HEK293 (cell line): ENCODE results near the gene LYST.

Experiments
- CTCF ChIA-PET: fragments of 350-600 bp; formaldehyde crosslinking; extraction: SDS; loops from one replicate; lab custom pipeline; 2021; ENCODE audit warnings: antibody characterized with exemption; lab: Yijun Ruan, JAX
- POLR2A ChIA-PET: fragments of 300-600 bp; formaldehyde crosslinking; extraction: SDS; loops from one replicate; lab custom pipeline; 2020; ENCODE audit warnings: antibody characterized with exemption, inconsistent platforms; lab: Yijun Ruan, JAX
- H3K27ac ChIP-seq: fragments of 200-500 bp; sonication (Bioruptor generic); 2 replicates; pipeline ENCODE4 v1.5.1; 2014; ENCODE audit warnings: low read depth, low read length, control low read depth, inconsistent platforms; ENCODE audit errors: extremely low read depth
- H3K36me3 ChIP-seq, 2 experiments: fragments of 200-500 bp in 1 of 2; sonication (Bioruptor generic) in 1 of 2; 1 replicate in 1 of 2; 2 replicates in 1 of 2; pipeline ENCODE4 v1.5.1; 2014 to 2017; ENCODE audit warnings: inconsistent platforms in 2 of 2, low read length in 2 of 2; ENCODE audit not compliant: control insufficient read depth in 2 of 2, insufficient read depth in 1 of 2
- H3K4me1 ChIP-seq: fragments of 200-500 bp; sonication (Bioruptor generic); 2 replicates; pipeline ENCODE4 v1.5.1; 2014; ENCODE audit warnings: mild to moderate bottlenecking, low read length, inconsistent platforms; ENCODE audit not compliant: control insufficient read depth, insufficient read depth
- H3K4me3 ChIP-seq: 2 replicates; pipeline ENCODE4 v1.5.1; 2011; ENCODE audit warnings: low read depth, mild to moderate bottlenecking, control low read depth, low read length, moderate library complexity
- H3K9me3 ChIP-seq: fragments of 200-500 bp; sonication (Bioruptor generic); 2 replicates; pipeline ENCODE4 v1.5.1; 2014; ENCODE audit warnings: low read depth, low read length, inconsistent platforms; ENCODE audit not compliant: control insufficient read depth, insufficient read depth
- GLIS1 ChIP-seq: fragments of 450-650 bp; formaldehyde crosslinking; IDR thresholded peaks from 2 replicates; pipeline ENCODE4 v1.5.1; 2016; ENCODE audit warnings: missing biosample characterization, missing genetic modification characterization
- IKZF3 ChIP-seq: fragments of 450-650 bp; IDR thresholded peaks from 2 replicates; pipeline ENCODE4 v1.5.0; 2018; ENCODE audit warnings: missing biosample characterization, mild to moderate bottlenecking, missing genetic modification characterization, moderate library complexity
- PBX3 ChIP-seq: sonication (generic); formaldehyde crosslinking; IDR thresholded peaks from 2 replicates; pipeline ENCODE4 v1.8.1; 2022; ENCODE audit warnings: mild to moderate bottlenecking, moderate library complexity, missing genetic modification reagents
- SP2 ChIP-seq: fragments of 450-650 bp; formaldehyde crosslinking; IDR thresholded peaks from 2 replicates; pipeline ENCODE4 v1.5.1; 2016; ENCODE audit warnings: missing biosample characterization, missing genetic modification characterization
- TCF7L2 ChIP-seq: IDR thresholded peaks from 2 replicates; pipeline ENCODE4 v1.6.1; 2011; ENCODE audit warnings: low read depth, mild to moderate bottlenecking, inconsistent platforms, low read length, moderate library complexity, borderline replicate concordance
- ZBTB10 ChIP-seq: fragments of 450-650 bp; formaldehyde crosslinking; IDR thresholded peaks from 2 replicates; pipeline ENCODE4 v1.5.1; 2016; ENCODE audit warnings: missing biosample characterization, missing genetic modification characterization
- ZBTB21 ChIP-seq: fragments of 450-650 bp; formaldehyde crosslinking; IDR thresholded peaks from 2 replicates; pipeline ENCODE4 v1.5.1; 2017; ENCODE audit warnings: missing biosample characterization, missing genetic modification characterization
- ZEB2 ChIP-seq: fragments of 450-650 bp; formaldehyde crosslinking; IDR thresholded peaks from 2 replicates; pipeline ENCODE4 v1.5.1; 2016; ENCODE audit warnings: missing biosample characterization, missing genetic modification characterization
- ZFP41 ChIP-seq: fragments of 450-650 bp; formaldehyde crosslinking; IDR thresholded peaks from 2 replicates; pipeline ENCODE4 v1.5.1; 2016; ENCODE audit warnings: missing biosample characterization, missing genetic modification characterization, borderline replicate concordance
- ZNF114 ChIP-seq: fragments of 450-650 bp; formaldehyde crosslinking; IDR thresholded peaks from 2 replicates; pipeline ENCODE4 v1.5.0; 2017; ENCODE audit warnings: missing biosample characterization, missing genetic modification characterization
- ZNF121 ChIP-seq: fragments of 450-650 bp; formaldehyde crosslinking; IDR thresholded peaks from 2 replicates; pipeline ENCODE4 v1.5.1; 2016; ENCODE audit warnings: missing biosample characterization, missing genetic modification characterization
- ZNF138 ChIP-seq: fragments of 450-650 bp; formaldehyde crosslinking; IDR thresholded peaks from 2 replicates; pipeline ENCODE4 v1.5.1; 2016; ENCODE audit warnings: missing biosample characterization, missing genetic modification characterization, borderline replicate concordance
- ZNF155 ChIP-seq: fragments of 450-650 bp; formaldehyde crosslinking; IDR thresholded peaks from 2 replicates; pipeline ENCODE4 v1.5.1; 2016; ENCODE audit warnings: missing biosample characterization, missing genetic modification characterization
- ZNF202 ChIP-seq: fragments of 450-650 bp; formaldehyde crosslinking; IDR thresholded peaks from 2 replicates; pipeline ENCODE4 v1.5.1; 2016; ENCODE audit warnings: missing biosample characterization, missing genetic modification characterization, borderline replicate concordance
- ZNF214 ChIP-seq: fragments of 450-650 bp; formaldehyde crosslinking; IDR thresholded peaks from 2 replicates; pipeline ENCODE4 v1.5.1; 2017; ENCODE audit warnings: missing biosample characterization, mild to moderate bottlenecking, missing genetic modification characterization, borderline replicate concordance
- ZNF221 ChIP-seq: fragments of 450-650 bp; formaldehyde crosslinking; IDR thresholded peaks from 2 replicates; pipeline ENCODE4 v1.5.1; 2017; ENCODE audit warnings: missing biosample characterization, missing genetic modification characterization, borderline replicate concordance
- ZNF335 ChIP-seq: fragments of 450-650 bp; formaldehyde crosslinking; conservative IDR thresholded peaks from 2 replicates; pipeline ENCODE4 v1.5.1; 2016; ENCODE audit warnings: missing biosample characterization, missing genetic modification characterization
- ZNF398 ChIP-seq: fragments of 450-650 bp; formaldehyde crosslinking; IDR thresholded peaks from 2 replicates; pipeline ENCODE4 v1.5.1; 2017; ENCODE audit warnings: missing biosample characterization, missing genetic modification characterization
- ZNF426 ChIP-seq: fragments of 450-650 bp; formaldehyde crosslinking; IDR thresholded peaks from 2 replicates; pipeline ENCODE4 v1.5.1; 2017; ENCODE audit warnings: missing biosample characterization, missing genetic modification characterization, mild to moderate bottlenecking, inconsistent platforms, moderate library complexity
- ZNF488 ChIP-seq: fragments of 450-650 bp; formaldehyde crosslinking; IDR thresholded peaks from 2 replicates; pipeline ENCODE4 v1.5.1; 2016; ENCODE audit warnings: missing biosample characterization, missing genetic modification characterization
- ZNF501 ChIP-seq: fragments of 450-650 bp; formaldehyde crosslinking; IDR thresholded peaks from 2 replicates; pipeline ENCODE4 v1.5.1; 2016; ENCODE audit warnings: missing biosample characterization, missing genetic modification characterization
- ZNF677 ChIP-seq: fragments of 450-650 bp; IDR thresholded peaks from 2 replicates; pipeline ENCODE4 v1.5.0; 2018; ENCODE audit warnings: missing biosample characterization, mild to moderate bottlenecking, missing genetic modification characterization, moderate library complexity
- ZNF692 ChIP-seq: fragments of 450-650 bp; formaldehyde crosslinking; IDR thresholded peaks from 2 replicates; pipeline ENCODE4 v1.5.1; 2016; ENCODE audit warnings: missing biosample characterization, missing genetic modification characterization
- ZNF704 ChIP-seq: fragments of 450-650 bp; formaldehyde crosslinking; IDR thresholded peaks from 2 replicates; pipeline ENCODE4 v1.5.1; 2016; ENCODE audit warnings: missing biosample characterization, missing genetic modification characterization
- ZNF777 ChIP-seq: fragments of 450-650 bp; formaldehyde crosslinking; IDR thresholded peaks from 2 replicates; pipeline ENCODE4 v1.5.1; 2017; ENCODE audit warnings: missing biosample characterization, missing genetic modification characterization, borderline replicate concordance
- ZSCAN5A ChIP-seq: fragments of 450-650 bp; formaldehyde crosslinking; IDR thresholded peaks from 2 replicates; pipeline ENCODE4 v1.5.1; 2016; ENCODE audit warnings: missing biosample characterization, missing genetic modification characterization

Gene LYST

GRCh38 chr1:235649368-235650163 is 217.1 kb downstream of the LYST start, which contains the start of gene GNG4 (continued):
- TF ChIP-seq ZNF398 (tag by site-specific recombination): no peak
- no peak for TF ChIP-seq ZNF214
- no peak for TF ChIP-seq TCF7L2
- no peak for TF ChIP-seq ZNF138 (tag by site-specific recombination)
- TF ChIP-seq ZNF114 (tag by site-specific recombination): no peak
- peak; percentile 91 for TF ChIP-seq GLIS1 (tag by site-specific recombination)
- TF ChIP-seq PBX3 (CRISPR knock-in tag): peak; percentile 17; the same call in 1 of the 2 replicates
- no peak for TF ChIP-seq ZNF121 (tag by site-specific recombination)
- TF ChIP-seq ZNF677 (tag by site-specific recombination): peak; percentile 4; the same call in 1 of the 2 replicates
- TF ChIP-seq ZNF488 (tag by site-specific recombination): no peak
- no peak for TF ChIP-seq ZNF426 (tag by site-specific recombination)
- TF ChIP-seq ZNF221: no peak
- 0 out of 2 replicates have a peak, but pooled peaks have one; percentile 55 for TF ChIP-seq ZEB2
- no peak for TF ChIP-seq ZNF155 (tag by site-specific recombination)
- TF ChIP-seq ZSCAN5A: no peak
- TF ChIP-seq ZNF335 (tag by site-specific recombination): peak; percentile 90
- TF ChIP-seq ZNF692 (tag by site-specific recombination): 0 out of 2 replicates have a peak, but pooled peaks have one; percentile 29

GRCh38 chr1:235648954-235649367 is 217.7 kb downstream of the LYST start:
- peak overlapping the region; percentile 77 for H3K4me3 ChIP-seq
- ChIA-PET POLR2A (no interaction called here), CTCF (interaction anchor here (0.6 to 1.0 kb wide), 2 partner anchors 124 to 556 kb away, joined by 3 read pairs; no protein-coding TSS in a partner anchor)
- H3K36me3 ChIP-seq: no peaks in the 10 kb centered on the region; a peak in 1 of 3 replicates
- no peaks in the 10 kb centered on the region for H3K9me3 ChIP-seq
- peaks cover 3% of the 10 kb centered on the region; the same call in 1 of the 2 replicates for H3K4me1 ChIP-seq
- peak overlapping the region; percentile 80; the same call in 1 of the 2 replicates for H3K27ac ChIP-seq
- peak; percentile 22; the same call in 1 of the 2 replicates for TF ChIP-seq ZBTB10
- TF ChIP-seq ZNF202 (tag by site-specific recombination): no peak
- no peak for TF ChIP-seq IKZF3 (tag by site-specific recombination)
- no peak for TF ChIP-seq SP2 (tag by site-specific recombination)
- no peak for TF ChIP-seq ZNF501
- no peak for TF ChIP-seq ZNF704 (tag by site-specific recombination)
- no peak for TF ChIP-seq ZFP41 (tag by site-specific recombination)
- TF ChIP-seq ZBTB21 (tag by site-specific recombination): no peak
- TF ChIP-seq ZNF777 (tag by site-specific recombination): no peak
